Measurements from ENCODE around the gene RNF123.

DNA sequence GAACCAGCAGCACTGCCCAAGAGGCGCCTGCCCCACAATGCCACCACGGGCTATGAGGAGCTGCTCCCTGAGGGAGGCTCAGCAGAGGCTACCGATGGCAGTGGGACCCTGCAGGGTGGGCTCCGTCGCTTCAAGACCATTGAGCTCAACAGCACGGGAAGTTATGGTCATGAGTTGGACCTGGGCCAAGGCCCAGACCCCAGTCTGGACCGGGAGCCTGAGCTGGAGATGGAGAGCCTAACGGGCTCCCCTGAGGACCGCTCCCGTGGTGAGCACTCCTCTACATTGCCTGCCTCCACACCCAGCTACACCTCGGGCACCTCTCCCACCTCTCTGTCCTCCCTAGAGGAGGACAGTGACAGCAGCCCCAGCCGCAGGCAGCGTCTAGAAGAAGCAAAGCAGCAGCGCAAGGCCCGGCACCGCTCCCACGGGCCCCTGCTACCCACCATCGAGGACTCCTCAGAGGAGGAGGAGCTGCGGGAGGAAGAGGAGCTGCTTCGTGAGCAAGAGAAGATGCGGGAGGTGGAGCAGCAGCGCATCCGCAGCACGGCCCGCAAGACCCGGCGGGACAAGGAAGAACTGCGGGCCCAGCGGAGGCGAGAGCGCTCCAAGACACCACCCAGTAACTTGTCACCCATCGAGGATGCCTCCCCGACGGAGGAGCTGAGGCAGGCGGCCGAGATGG, 37.0 kb upstream of the RNF123 start:
- TF ChIP-seq, protein P1, sequence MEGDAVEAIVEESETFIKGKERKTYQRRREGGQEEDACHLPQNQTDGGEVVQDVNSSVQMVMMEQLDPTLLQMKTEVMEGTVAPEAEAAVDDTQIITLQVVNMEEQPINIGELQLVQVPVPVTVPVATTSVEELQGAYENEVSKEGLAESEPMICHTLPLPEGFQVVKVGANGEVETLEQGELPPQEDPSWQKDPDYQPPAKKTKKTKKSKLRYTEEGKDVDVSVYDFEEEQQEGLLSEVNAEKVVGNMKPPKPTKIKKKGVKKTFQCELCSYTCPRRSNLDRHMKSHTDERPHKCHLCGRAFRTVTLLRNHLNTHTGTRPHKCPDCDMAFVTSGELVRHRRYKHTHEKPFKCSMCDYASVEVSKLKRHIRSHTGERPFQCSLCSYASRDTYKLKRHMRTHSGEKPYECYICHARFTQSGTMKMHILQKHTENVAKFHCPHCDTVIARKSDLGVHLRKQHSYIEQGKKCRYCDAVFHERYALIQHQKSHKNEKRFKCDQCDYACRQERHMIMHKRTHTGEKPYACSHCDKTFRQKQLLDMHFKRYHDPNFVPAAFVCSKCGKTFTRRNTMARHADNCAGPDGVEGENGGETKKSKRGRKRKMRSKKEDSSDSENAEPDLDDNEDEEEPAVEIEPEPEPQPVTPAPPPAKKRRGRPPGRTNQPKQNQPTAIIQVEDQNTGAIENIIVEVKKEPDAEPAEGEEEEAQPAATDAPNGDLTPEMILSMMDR (IDR thresholded peaks at IDR 0.05; ENCODE audit: low read depth, low read length, missing input control), result no peak
- TF ChIP-seq YY1 (IDR thresholded peaks at IDR 0.05), result no peak
